HG03196 (cell line): ENCODE measurements around the gene SLC39A2.
A peak's percentile ranks its signal among the peaks of the same experiment; 100 is the strongest.
"Not testable (repeated sequence)": the region's sequence is repeated elsewhere in the genome, so short reads cannot be mapped to it uniquely, and the experiment has no call there.

ENCODE experiments used
- ATAC-seq: cut with Tn5 transposase; IDR thresholded peaks from one replicate; pipeline ENCODE4 v1.9.1; 2021; ENCODE audit not compliant: unreplicated experiment

Gene SLC39A2

GRCh38 chr14:20998674-20999366, at the start of gene SLC39A2:
TSS of gene SLC39A2 (plus strand) at chr14:20999293. CDS start at chr14:20999447, 154 bp downstream.
- no peak for ATAC-seq

- not testable (repeated sequence) for ATAC-seq
Observed at GRCh38 chr14:20954736-20955537, 44.2 kb upstream of the SLC39A2 start, which contains the start of gene RNASE2. TSS of gene RNASE2 (plus strand) at chr14:20955487. CDS start at chr14:20955772, 285 bp downstream.

GRCh38 chr14:20955538-20955873, 43.6 kb upstream of the SLC39A2 start:
- ATAC-seq: not testable (repeated sequence)

GRCh38 chr14:20956376-20956976, 42.6 kb upstream of the SLC39A2 start:
- no peak for ATAC-seq

DNA sequence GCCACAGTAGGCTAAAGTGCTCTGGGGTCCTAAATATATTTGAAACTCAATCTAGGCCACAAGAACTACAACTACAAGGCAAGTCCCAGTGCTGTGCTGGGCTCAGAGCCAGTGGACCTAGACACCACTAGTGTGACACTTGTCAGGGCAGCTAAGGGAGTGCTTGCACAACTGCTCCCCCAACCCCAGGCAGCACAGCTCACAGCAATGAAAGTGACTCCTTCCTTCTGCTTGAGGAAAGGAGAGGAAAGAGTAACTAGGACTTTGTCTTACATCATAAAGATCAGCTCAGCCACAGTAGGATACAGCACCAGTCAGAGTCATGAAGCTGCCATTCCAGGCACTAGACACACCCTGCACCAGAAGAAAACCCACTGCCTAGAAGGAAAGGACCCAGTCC, 40.1 kb upstream of the SLC39A2 start:
- not testable (repeated sequence) for ATAC-seq

DNA sequence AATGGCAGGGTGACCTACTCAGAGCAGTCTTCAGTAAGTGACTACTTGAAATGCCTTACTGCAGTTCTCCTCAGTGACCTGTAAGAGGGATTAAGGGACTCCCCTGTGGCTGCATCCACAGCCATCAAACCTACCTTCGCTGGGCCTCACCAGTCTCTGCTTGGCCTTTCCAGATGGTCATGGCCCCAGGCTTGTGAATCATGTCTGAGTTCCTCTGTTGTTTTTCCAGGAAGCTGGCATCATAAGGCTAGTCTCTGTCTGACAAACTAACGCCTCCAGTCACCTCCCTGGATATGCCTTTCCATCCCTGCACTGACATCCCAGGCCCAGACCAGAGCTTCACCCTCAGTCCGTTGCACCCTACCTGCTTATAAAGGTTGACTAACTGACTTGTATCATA, 29.8 kb upstream of the SLC39A2 start:
- no peak for ATAC-seq

- no peak for ATAC-seq
Observed at GRCh38 chr14:20970647-20970982, 28.5 kb upstream of the SLC39A2 start.

GRCh38 chr14:20970983-20971704, 27.9 kb upstream of the SLC39A2 start:
- peak; percentile 91 for ATAC-seq

DNA sequence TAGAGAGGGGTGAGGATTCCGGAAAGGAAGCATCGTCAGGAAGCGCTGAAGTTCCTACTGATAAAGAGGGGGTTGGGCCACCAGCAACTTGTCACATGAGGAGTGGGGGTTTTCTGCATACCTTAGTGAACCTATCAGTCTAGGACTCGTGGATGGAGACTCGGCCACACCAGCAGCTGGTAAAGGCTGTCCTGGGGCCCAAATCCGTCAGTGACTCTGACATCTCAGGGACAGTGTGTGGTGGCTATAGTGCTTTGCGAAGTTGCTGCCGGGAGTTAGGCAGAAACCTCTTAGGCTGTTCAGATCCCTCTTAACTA, 27.4 kb upstream of the SLC39A2 start:
- ATAC-seq: no peak

DNA sequence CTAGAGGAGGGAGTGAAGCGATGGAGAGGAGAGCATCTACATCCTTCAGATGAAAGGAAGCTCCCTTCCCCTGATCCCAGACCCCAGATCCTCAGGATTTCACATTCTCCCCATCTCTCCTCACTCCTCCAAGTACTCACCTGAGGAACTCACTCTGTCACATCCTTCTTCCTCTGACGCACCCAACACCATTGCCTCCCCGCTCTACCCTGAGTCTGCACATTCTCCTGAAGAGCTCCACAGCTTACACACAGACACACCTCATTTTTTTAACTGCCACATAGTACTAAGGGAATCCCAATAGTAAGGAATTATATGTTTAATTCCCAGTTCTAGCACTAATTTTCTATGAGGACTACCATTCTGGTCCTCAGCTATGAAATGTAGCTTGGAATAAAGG, 25.6 kb upstream of the SLC39A2 start:
- ATAC-seq: no peak

DNA sequence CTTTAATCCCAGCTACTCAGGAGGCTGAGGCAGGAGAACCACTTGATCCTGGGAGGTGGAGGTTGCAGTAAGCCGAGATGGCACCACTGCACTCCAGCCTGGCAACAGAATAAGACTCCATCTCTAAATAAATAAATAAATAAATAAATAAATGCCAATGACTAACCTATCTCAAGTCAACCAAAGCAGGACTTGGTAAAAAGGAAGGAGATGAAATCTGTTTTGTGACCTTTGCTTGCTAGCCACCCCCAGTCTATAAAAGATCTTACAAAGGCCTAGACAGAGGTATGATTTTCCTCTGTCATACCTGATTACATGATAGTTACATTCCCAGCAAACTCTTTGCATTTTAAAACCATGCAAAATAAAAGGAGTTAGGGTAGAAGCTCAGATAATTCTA, 22.8 kb upstream of the SLC39A2 start:
- no peak for ATAC-seq

GRCh38 chr14:20978687-20979086, 20.4 kb upstream of the SLC39A2 start:
- no peak for ATAC-seq

- no peak for ATAC-seq
Observed at GRCh38 chr14:20980906-20981305, 18.2 kb upstream of the SLC39A2 start.

DNA sequence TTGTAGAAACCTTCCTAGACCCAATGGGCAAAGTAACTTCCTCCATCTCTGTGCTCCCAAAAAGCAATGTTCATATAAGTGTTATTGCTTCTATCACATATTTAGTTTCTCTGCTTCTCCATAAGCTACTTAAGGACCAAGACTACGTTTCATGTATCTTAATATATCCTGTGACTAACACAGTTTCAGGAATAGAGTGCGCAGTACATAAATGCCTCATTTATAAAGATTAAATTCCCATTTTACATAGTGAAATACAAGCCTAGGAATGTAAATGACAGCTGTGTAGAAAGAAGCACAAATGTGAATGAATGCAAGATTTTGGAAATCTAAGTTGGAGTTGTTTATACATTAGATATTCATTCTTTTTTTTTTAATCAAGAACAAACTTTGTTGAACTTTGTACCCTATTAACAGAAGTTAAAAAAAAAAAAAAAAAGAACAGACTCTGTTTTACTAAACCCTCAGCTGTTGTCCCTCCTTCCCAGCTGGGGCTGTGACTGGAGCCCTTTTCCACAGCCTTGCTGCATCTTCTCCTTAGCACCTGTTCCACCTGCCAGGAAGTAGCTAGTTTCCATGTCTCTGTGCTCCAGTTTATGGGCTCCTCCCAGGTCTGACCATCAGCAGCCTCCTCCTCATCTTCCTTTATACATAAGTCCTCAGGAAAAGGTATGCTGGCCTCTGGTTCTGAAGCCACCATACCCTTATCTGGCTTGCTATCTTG, 16.3 kb upstream of the SLC39A2 start:
- ATAC-seq: no peak

DNA sequence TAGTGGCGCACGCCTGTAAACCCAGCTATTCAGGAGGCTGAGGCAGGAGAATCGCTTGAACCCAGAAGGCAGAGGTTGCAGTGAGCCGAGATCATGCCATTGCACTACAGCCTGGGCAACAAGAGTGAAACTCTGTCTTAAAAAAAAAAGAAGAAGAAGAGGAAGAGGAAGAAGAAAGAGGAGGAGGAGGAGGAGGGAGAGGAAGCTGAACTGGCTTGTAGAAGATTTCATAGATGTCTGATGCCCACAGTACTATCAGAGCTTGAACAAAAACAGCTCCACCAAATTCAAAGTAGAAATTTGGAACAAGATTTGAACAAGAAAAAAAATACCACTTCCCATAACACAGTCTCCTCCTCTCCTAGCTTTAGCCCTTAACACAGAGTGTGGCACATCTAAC, 13.4 kb upstream of the SLC39A2 start:
- ATAC-seq: not testable (repeated sequence)

DNA sequence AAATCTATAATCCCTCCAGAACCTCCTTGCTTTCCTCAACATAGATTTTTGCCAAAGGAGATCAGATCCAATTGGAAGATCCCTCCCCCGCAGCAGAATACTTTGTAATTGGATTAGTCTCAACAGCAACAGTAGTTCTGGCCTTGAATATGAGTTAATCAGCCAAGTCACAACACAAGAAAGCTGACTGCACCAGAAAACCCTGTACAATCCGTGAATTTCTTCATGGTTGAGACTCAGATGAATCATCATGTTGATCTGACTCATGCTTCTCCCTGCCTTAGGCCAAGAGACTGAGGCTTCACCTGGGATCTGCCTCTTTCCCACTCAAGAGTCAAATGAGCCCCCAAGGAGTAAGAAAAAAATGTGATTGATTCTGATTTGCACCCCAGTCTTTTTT, 12.3 kb upstream of the SLC39A2 start:
- no peak for ATAC-seq

GRCh38 chr14:20988717-20989470, 10.2 kb upstream of the SLC39A2 start:
- no peak for ATAC-seq

DNA sequence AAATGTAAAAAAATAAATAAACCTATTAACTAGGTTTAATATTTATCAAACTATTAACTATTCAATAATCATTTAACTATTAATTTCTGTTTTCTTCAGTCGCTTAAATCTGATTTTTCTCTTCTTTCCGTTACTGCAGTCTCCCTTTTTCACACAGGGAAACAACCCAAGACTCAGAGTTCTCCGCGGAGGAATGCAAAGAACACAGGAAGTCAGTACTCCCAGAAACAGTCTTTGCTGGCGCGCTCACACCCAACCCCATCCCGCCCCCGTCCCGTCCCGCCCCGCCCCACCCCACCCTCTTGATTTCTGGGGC, 9.7 kb upstream of the SLC39A2 start:
- no peak for ATAC-seq

GRCh38 chr14:20989787-20990600, 9.1 kb upstream of the SLC39A2 start, which contains the start of gene METTL17:
TSS of gene METTL17 (plus strand) at chr14:20989980. CDS start at chr14:20990003, 23 bp downstream.
- ATAC-seq: peak; percentile 92
